Upper lobe of right lung (tissue), 1 donor: ENCODE data around the gene RNF4. TPM values are rescaled to one million over a fixed set of nuclear protein-coding genes. Genes with fewer than 3 reads are reported as not detected.

ENCODE experiments used
- ATAC-seq: fragments of 200-7000 bp; cut with Tn5 transposase; one replicate; pipeline ENCODE4 v1.9.1; 2020; ENCODE audit warnings: mild to moderate bottlenecking, moderate library complexity
- DNase-seq: peaks from one replicate; pipeline ENCODE4 v3.0.0-alpha.2; 2020
- H3K27ac ChIP-seq: fragments of 200-600 bp; one replicate; pipeline ENCODE4 v1.8.0; 2022
- H3K27me3 ChIP-seq: fragments of 200-600 bp; one replicate; pipeline ENCODE4 v1.8.0; 2022; ENCODE audit warnings: mild to moderate bottlenecking
- H3K36me3 ChIP-seq: fragments of 200-600 bp; one replicate; pipeline ENCODE4 v1.8.0; 2022
- H3K4me1 ChIP-seq: fragments of 200-600 bp; one replicate; pipeline ENCODE4 v1.8.0; 2022
- H3K4me3 ChIP-seq: fragments of 200-600 bp; one replicate; pipeline ENCODE4 v1.8.0; 2022; ENCODE audit warnings: mild to moderate bottlenecking
- H3K9me3 ChIP-seq: fragments of 200-600 bp; one replicate; pipeline ENCODE4 v1.8.0; 2022
- intact Hi-C: fragments of 100-400 bp; cut with DNase I; formaldehyde crosslinking; loops from one replicate; pipeline ENCODE4 v1.11.0; 2022
- total RNA-seq: library from RNA; stranded (reverse); fragmentation: NEBNext Ultra II Directional; extraction: Animal tissue kit (Norgen Biotek cat#: 25700); gene quantifications from one replicate; pipeline ENCODE4 v1.2.1, GENCODE V29; 2021
- TF ChIP-seq, protein P1 (sequence below): fragments of 200-600 bp; IDR thresholded peaks from one replicate; pipeline ENCODE4 v1.8.0; 2022; ENCODE audit warnings: antibody characterized with exemption
- donor health status: DM: no; HTN: yes; CAD: no; lungs with severe emphysema.

Gene RNF4
- total RNA-seq, 1 donor from 2014 or later = 41.0 TPM

DNA sequence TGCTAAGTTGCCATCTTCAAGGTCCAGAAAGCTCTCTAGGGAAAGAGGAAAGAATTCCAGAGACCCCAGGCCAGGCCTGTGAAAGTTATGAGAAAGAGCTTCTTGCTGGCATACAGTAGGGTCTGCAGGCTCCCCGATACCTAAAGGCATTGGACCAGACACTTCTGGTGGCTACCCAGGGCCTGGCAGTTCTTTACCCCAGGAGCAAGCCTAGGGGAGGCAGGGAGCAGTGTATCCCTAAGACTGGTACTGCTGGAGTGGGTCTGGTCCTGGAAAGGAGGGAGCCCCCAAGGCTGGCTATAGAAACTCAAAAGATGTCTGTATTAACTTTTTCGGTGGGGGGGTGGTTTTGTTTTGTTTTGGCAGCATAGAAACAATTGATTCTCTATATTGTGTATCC is 47.7 kb downstream of the RNF4 start:
- Histone ChIP-seq H3K36me3 (peaks cover 40% of the 10 kb centered on the region), H3K27ac (no peak overlapping the region), H3K4me3 (no peak overlapping the region), H3K4me1 (no peaks in the 10 kb centered on the region), H3K9me3 (no peaks in the 10 kb centered on the region), H3K27me3 (no peaks in the 10 kb centered on the region)
- ATAC-seq (peak; percentile 11), DNase-seq (no peak)
- TF ChIP-seq, protein P1, sequence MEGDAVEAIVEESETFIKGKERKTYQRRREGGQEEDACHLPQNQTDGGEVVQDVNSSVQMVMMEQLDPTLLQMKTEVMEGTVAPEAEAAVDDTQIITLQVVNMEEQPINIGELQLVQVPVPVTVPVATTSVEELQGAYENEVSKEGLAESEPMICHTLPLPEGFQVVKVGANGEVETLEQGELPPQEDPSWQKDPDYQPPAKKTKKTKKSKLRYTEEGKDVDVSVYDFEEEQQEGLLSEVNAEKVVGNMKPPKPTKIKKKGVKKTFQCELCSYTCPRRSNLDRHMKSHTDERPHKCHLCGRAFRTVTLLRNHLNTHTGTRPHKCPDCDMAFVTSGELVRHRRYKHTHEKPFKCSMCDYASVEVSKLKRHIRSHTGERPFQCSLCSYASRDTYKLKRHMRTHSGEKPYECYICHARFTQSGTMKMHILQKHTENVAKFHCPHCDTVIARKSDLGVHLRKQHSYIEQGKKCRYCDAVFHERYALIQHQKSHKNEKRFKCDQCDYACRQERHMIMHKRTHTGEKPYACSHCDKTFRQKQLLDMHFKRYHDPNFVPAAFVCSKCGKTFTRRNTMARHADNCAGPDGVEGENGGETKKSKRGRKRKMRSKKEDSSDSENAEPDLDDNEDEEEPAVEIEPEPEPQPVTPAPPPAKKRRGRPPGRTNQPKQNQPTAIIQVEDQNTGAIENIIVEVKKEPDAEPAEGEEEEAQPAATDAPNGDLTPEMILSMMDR = no peak
- intact Hi-C loops = no loop called here

- Histone ChIP-seq H3K27me3 (no peaks in the 10 kb centered on the region), H3K9me3 (no peaks in the 10 kb centered on the region), H3K4me3 (no peak overlapping the region), H3K36me3 (no peaks in the 10 kb centered on the region), H3K27ac (no peak overlapping the region), H3K4me1 (no peaks in the 10 kb centered on the region)
- intact Hi-C loops = no loop called here
- TF ChIP-seq, protein P1 = no peak
- ATAC-seq (no peak), DNase-seq (no peak)
Observed at GRCh38 chr4:2526559-2526958, 57.7 kb downstream of the RNF4 start.

- TF ChIP-seq, protein P1 = no peak
- peak overlapping the region; percentile 92 for H3K27ac ChIP-seq
- intact Hi-C loops = no loop called here
- no peaks in the 10 kb centered on the region for H3K9me3 ChIP-seq
- peak overlapping the region; percentile 81 for H3K4me3 ChIP-seq
- ATAC-seq = no peak
- DNase-seq = no peak
- peaks cover 19% of the 10 kb centered on the region for H3K4me1 ChIP-seq
- H3K27me3 ChIP-seq = no peaks in the 10 kb centered on the region
- no peaks in the 10 kb centered on the region for H3K36me3 ChIP-seq
Observed at GRCh38 chr4:2534904-2535375, 66.0 kb downstream of the RNF4 start.

DNA sequence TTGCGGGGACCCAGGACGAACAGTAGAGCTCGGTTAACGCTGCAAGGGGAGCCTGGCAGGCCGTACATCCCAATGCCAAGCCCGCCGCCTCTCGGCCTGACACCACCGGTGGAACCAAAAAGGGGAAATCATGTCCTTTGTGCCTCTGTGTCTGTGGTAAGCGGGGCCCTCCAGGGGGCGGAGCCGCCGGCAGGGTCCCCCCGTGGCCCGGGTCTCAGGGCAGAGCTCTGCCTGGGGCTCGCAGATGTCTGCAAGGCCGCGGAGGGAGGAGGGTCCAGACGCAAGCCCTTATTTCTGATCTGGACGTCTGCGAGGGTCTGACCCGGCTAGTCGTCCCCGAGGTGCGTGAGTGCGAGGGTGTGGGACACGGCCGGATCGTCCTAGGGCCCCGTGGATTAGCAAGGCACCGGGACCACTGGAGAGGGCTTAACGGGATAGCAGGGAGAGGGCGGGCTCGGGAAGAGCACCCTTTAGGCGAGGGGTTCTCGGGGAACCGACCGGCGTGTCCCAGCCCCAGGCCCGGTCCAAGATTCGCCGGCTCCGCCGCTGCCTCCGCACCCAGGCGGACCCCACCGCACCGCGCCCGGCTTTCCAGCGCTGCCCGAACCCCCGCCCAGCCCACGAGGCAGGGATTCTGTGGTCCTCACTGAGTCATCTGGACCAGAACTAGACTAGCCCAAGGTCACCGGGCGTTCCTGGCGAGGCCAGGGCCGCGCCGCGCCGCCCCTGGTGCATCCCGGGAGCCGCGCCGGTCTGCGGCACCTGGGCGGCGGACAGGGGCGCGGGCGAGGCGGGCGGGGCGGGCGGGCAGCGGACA is 66.7 kb downstream of the RNF4 start:
- Histone ChIP-seq H3K27ac (peak overlapping the region; percentile 92), H3K4me3 (peak overlapping the region; percentile 81), H3K36me3 (no peaks in the 10 kb centered on the region), H3K4me1 (peaks cover 19% of the 10 kb centered on the region), H3K27me3 (no peaks in the 10 kb centered on the region), H3K9me3 (no peaks in the 10 kb centered on the region)
- ATAC-seq (peak; percentile 4), DNase-seq (peak; percentile 80)
- intact Hi-C loops = no loop called here
- TF ChIP-seq, protein P1 = peak; percentile 13

DNA sequence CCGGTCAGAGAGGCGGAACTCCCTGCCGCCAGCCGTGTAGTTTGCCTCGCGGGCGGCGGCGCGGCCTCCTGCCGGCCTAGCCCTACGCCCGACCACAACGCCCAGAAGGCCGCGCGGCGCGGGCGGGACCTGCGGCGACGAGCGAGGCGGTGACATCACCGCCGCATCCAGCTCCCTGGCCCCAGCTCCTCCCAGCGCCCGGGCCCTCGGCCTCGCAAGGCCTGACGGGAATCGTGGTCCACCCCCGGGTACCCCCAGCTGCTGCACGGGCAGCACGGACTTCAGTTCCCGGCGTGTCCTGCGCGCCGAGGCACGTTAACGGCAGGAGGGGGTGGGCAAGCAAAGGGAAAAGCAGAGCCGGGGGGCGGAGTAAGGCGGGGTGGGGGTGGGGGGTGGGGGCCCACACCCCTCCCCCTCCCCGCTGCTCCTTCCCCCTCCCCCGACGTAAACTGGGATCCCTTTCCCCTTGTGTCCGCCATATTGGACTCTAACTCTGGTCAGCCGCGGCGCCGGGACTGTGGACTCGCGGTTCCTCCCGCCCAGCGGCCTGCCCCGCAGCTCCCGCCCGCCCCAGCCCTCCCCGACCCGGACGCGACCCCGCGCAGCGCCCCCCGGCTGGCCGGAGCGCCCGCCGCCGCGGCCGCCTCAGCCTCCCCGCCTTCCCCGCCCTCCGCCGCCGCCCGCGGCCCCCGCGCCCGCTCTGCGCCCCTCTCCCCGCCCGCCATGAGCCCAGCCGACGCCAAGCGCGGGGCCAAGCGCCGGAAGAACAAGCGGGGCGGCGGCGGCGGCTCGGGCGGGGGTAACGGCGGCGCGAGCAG is 67.5 kb downstream of the RNF4 start, which contains the start of gene FAM193A:
TSS of gene FAM193A (plus strand) at position 455 of the 818 bp plus-strand sequence. CDS start at position 724, 269 bp downstream.
- peak; percentile 100 for DNase-seq
- peaks cover 19% of the 10 kb centered on the region for H3K4me1 ChIP-seq
- no peaks in the 10 kb centered on the region for H3K27me3 ChIP-seq
- no peaks in the 10 kb centered on the region for H3K9me3 ChIP-seq
- ATAC-seq = peak; percentile 98
- TF ChIP-seq, protein P1 = no peak
- intact Hi-C loops = no loop called here
- peak within 1 kb of the TSS; percentile 91 for H3K4me3 ChIP-seq
- H3K27ac ChIP-seq = peak within 1 kb of the TSS; percentile 92
- H3K36me3 ChIP-seq = no peaks in the 10 kb centered on the region
